ENCODE results near the gene MFSD1. TPM values are rescaled to one million over a fixed set of nuclear protein-coding genes. Genes with fewer than 3 reads are reported as not detected.

MFSD1 gene
- total and polyA plus RNA-seq, 9 of the 15 experiments (the other 6 are each of a cell fraction or from before 2014, with no cell fraction given): 8.7 to 49.5 (median 28.6) TPM

DNA sequence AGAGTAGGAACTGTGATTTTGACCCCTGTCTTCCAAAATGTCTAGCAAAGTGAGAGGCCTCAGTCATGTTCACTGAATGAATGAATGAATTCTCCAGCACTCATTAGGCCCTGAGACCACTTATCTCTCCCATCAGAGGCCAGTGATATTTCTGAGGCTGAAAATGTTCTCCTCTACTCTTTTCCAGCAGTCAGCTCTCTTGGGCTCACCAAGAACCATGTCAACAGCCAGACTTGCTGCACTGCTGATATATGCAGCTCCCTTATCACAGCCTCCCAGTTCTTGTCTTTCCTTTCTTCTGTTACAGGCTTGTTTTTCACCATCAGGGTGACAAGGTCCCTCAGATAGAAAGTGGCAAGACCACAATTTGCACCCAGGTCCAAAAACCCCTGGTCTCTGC, 28.7 kb upstream of the MFSD1 start (continued):
- TF ChIP-seq, protein P1, sequence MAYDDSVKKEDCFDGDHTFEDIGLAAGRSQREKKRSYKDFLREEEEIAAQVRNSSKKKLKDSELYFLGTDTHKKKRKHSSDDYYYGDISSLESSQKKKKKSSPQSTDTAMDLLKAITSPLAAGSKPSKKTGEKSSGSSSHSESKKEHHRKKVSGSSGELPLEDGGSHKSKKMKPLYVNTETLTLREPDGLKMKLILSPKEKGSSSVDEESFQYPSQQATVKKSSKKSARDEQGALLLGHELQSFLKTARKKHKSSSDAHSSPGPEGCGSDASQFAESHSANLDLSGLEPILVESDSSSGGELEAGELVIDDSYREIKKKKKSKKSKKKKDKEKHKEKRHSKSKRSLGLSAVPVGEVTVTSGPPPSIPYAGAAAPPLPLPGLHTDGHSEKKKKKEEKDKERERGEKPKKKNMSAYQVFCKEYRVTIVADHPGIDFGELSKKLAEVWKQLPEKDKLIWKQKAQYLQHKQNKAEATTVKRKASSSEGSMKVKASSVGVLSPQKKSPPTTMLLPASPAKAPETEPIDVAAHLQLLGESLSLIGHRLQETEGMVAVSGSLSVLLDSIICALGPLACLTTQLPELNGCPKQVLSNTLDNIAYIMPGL (CRISPR knock-in tag; IDR thresholded peaks at IDR 0.05): no peak
- TF ChIP-seq SAFB2 (IDR thresholded peaks at IDR 0.05; ENCODE audit: borderline replicate concordance, low read depth, low read length, severe bottlenecking) (no peak), RBM15 (IDR thresholded peaks at IDR 0.05; ENCODE audit: insufficient read depth, low read length) (no peak), EZH2 (IDR thresholded peaks at IDR 0.05; ENCODE audit: borderline replicate concordance, low read depth, low read length) (no peak), HEY1 (CRISPR knock-in tag; IDR thresholded peaks at IDR 0.05; ENCODE audit: borderline replicate concordance) (no peak), GABPB2 (CRISPR knock-in tag; conservative IDR thresholded peaks at IDR 0.05) (no peak), HDAC8 (tag; IDR thresholded peaks at IDR 0.05) (no peak), CBFA2T2 (conservative IDR thresholded peaks at IDR 0.05) (peak; percentile 76), YBX1 (IDR thresholded peaks at IDR 0.05) (no peak), THRAP3 (IDR thresholded peaks at IDR 0.05; ENCODE audit: borderline replicate concordance) (no peak), HMG20B (CRISPR knock-in tag; IDR thresholded peaks at IDR 0.05) (no peak), CBFB (CRISPR knock-in tag; IDR thresholded peaks at IDR 0.05) (no peak), IRF2 (CRISPR knock-in tag; IDR thresholded peaks at IDR 0.05) (no peak)
- TF ChIP-seq, protein P2, sequence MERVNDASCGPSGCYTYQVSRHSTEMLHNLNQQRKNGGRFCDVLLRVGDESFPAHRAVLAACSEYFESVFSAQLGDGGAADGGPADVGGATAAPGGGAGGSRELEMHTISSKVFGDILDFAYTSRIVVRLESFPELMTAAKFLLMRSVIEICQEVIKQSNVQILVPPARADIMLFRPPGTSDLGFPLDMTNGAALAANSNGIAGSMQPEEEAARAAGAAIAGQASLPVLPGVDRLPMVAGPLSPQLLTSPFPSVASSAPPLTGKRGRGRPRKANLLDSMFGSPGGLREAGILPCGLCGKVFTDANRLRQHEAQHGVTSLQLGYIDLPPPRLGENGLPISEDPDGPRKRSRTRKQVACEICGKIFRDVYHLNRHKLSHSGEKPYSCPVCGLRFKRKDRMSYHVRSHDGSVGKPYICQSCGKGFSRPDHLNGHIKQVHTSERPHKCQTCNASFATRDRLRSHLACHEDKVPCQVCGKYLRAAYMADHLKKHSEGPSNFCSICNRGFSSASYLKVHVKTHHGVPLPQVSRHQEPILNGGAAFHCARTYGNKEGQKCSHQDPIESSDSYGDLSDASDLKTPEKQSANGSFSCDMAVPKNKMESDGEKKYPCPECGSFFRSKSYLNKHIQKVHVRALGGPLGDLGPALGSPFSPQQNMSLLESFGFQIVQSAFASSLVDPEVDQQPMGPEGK (CRISPR knock-in tag; IDR thresholded peaks at IDR 0.05; ENCODE audit: borderline replicate concordance): no peak
- TF ChIP-seq, protein P3, sequence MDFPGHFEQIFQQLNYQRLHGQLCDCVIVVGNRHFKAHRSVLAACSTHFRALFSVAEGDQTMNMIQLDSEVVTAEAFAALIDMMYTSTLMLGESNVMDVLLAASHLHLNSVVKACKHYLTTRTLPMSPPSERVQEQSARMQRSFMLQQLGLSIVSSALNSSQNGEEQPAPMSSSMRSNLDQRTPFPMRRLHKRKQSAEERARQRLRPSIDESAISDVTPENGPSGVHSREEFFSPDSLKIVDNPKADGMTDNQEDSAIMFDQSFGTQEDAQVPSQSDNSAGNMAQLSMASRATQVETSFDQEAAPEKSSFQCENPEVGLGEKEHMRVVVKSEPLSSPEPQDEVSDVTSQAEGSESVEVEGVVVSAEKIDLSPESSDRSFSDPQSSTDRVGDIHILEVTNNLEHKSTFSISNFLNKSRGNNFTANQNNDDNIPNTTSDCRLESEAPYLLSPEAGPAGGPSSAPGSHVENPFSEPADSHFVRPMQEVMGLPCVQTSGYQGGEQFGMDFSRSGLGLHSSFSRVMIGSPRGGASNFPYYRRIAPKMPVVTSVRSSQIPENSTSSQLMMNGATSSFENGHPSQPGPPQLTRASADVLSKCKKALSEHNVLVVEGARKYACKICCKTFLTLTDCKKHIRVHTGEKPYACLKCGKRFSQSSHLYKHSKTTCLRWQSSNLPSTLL (IDR thresholded peaks at IDR 0.05): no peak
- TF ChIP-seq, protein P4, sequence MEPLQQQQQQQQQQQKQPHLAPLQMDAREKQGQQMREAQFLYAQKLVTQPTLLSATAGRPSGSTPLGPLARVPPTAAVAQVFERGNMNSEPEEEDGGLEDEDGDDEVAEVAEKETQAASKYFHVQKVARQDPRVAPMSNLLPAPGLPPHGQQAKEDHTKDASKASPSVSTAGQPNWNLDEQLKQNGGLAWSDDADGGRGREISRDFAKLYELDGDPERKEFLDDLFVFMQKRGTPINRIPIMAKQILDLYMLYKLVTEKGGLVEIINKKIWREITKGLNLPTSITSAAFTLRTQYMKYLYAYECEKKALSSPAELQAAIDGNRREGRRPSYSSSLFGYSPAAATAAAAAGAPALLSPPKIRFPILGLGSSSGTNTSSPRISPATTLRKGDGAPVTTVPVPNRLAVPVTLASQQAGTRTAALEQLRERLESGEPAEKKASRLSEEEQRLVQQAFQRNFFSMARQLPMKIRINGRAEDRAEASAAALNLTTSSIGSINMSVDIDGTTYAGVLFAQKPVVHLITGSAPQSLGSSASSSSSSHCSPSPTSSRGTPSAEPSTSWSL (CRISPR knock-in tag; IDR thresholded peaks at IDR 0.05; ENCODE audit: borderline replicate concordance): no peak
- TF ChIP-seq, protein P5, sequence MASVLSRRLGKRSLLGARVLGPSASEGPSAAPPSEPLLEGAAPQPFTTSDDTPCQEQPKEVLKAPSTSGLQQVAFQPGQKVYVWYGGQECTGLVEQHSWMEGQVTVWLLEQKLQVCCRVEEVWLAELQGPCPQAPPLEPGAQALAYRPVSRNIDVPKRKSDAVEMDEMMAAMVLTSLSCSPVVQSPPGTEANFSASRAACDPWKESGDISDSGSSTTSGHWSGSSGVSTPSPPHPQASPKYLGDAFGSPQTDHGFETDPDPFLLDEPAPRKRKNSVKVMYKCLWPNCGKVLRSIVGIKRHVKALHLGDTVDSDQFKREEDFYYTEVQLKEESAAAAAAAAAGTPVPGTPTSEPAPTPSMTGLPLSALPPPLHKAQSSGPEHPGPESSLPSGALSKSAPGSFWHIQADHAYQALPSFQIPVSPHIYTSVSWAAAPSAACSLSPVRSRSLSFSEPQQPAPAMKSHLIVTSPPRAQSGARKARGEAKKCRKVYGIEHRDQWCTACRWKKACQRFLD (CRISPR knock-in tag; IDR thresholded peaks at IDR 0.05): 0 out of 2 replicates have a peak, but pooled peaks have one; percentile 27
- TF ChIP-seq, protein P6, sequence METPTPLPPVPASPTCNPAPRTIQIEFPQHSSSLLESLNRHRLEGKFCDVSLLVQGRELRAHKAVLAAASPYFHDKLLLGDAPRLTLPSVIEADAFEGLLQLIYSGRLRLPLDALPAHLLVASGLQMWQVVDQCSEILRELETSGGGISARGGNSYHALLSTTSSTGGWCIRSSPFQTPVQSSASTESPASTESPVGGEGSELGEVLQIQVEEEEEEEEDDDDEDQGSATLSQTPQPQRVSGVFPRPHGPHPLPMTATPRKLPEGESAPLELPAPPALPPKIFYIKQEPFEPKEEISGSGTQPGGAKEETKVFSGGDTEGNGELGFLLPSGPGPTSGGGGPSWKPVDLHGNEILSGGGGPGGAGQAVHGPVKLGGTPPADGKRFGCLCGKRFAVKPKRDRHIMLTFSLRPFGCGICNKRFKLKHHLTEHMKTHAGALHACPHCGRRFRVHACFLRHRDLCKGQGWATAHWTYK (CRISPR knock-in tag; IDR thresholded peaks at IDR 0.05): no peak

Measured in K562 (cell line).